ENCODE data around the gene ERO1B. TPM values are rescaled to one million over a fixed set of nuclear protein-coding genes. Genes with fewer than 3 reads are reported as not detected.

ERO1B gene
- total and polyA plus RNA-seq, 2 of the 4 experiments (the other 2 are of a cell fraction): 0.54 to 0.60 TPM

GRCh38 chr1:236239092-236239585 lies 42.6 kb downstream of the ERO1B start:
- Histone ChIP-seq H4K20me1 (ENCODE audit: insufficient read depth, low read length) (no peaks in the 10 kb centered on the region), H3K9me3 (ENCODE audit: control insufficient read depth, insufficient read depth, low read length) (no peaks in the 10 kb centered on the region), H3K4me2 (ENCODE audit: low read depth, low read length) (no peak overlapping the region), H3K4me1 (ENCODE audit: control insufficient read depth, insufficient read depth, low read length) (no peaks in the 10 kb centered on the region; the same call in 1 of the 2 replicates), H3K4ac (ENCODE audit: low read depth, low read length) (no peak overlapping the region), H3K9me1 (ENCODE audit: insufficient read depth, low read length) (0 out of 2 replicates have a peak, but pooled peaks cover 2% of the 10 kb centered on the region), H2AK9ac (replicated peaks; ENCODE audit: low read depth, low read length, poor library complexity) (no peak overlapping the region), H3K23ac (ENCODE audit: low read depth, low read length) (no peak overlapping the region), H3K18ac (ENCODE audit: low read depth, low read length) (no peak overlapping the region), H2BK120ac (ENCODE audit: low read depth, low read length) (no peak overlapping the region), H3K9ac (ENCODE audit: low read depth, low read length) (no peak overlapping the region), H2BK5ac (ENCODE audit: low read depth, low read length, poor library complexity, severe bottlenecking) (no peak overlapping the region), H3K36me3 (ENCODE audit: control insufficient read depth, insufficient read depth, low read length) (no peaks in the 10 kb centered on the region), H3K79me1 (ENCODE audit: low read depth in 1 of 2, low read length in 2 of 2) (no peaks in the 10 kb centered on the region), H2AFZ (replicated peaks; ENCODE audit: low read length, poor library complexity) (no peak overlapping the region), H3K14ac (replicated peaks; ENCODE audit: low read depth, low read length) (no peak overlapping the region), H2AK5ac (ENCODE audit: low read depth, low read length) (no peak overlapping the region), H3K27ac (ENCODE audit: insufficient read depth, low read length) (no peak overlapping the region), H2BK20ac (ENCODE audit: low read depth, low read length) (no peak overlapping the region), H3K56ac (ENCODE audit: extremely low read depth, insufficient read depth, low read length) (no peak overlapping the region), H3K27me3 (ENCODE audit: control insufficient read depth, insufficient read depth, low read length) (no peaks in the 10 kb centered on the region), H4K5ac (ENCODE audit: low read depth, low read length) (no peak overlapping the region), H2BK15ac (ENCODE audit: low read depth, low read length) (no peak overlapping the region), H4K8ac (ENCODE audit: low read depth in 2 of 2, low read length in 2 of 2) (no peak overlapping the region), H3K4me3 (ENCODE audit: insufficient read depth, low read depth, low read length) (no peak overlapping the region), H4K91ac (ENCODE audit: insufficient read depth, low read depth, low read length) (no peak overlapping the region)
- BruUV-seq (replicated peaks): no TSS peak
- 33% methylated on average over 1 of the region's 1 CpG; no CpG with 5 or more reads in 1 of the 2 experiments for WGBS, 2 experiments (ENCODE audit: extremely low coverage in 2 of 2, insufficient read length in 1 of 2)
- ATAC-seq (ENCODE audit: low read depth) (no peak), DNase-seq (peak; percentile 6)
- dilution Hi-C loops (cut with HindIII; ENCODE audit: low sequenced_read_pairs, unreplicated experiment): no loop called here
- TF ChIP-seq CEBPB (IDR thresholded peaks at IDR 0.05; ENCODE audit: low read depth, low read length) (no peak), RAD21 (IDR thresholded peaks at IDR 0.05; ENCODE audit: low read length) (no peak), MAZ (IDR thresholded peaks at IDR 0.05; ENCODE audit: borderline replicate concordance, low read depth, low read length) (no peak), USF2 (IDR thresholded peaks at IDR 0.05; ENCODE audit: low read depth, low read length) (no peak), FOS (IDR thresholded peaks at IDR 0.05; ENCODE audit: low read depth, low read length) (no peak), MXI1 (IDR thresholded peaks at IDR 0.05; ENCODE audit: borderline replicate concordance, low read depth, low read length) (no peak), RFX5 (IDR thresholded peaks at IDR 0.05; ENCODE audit: low read depth, low read length) (no peak), BHLHE40 (IDR thresholded peaks at IDR 0.05; ENCODE audit: low read depth, low read length) (no peak), CTCF (conservative IDR thresholded peaks at IDR 0.05; ENCODE audit: low read depth, low read length) (no peak), CHD1 (IDR thresholded peaks at IDR 0.05; ENCODE audit: low read depth, low read length) (no peak), RCOR1 (IDR thresholded peaks at IDR 0.05; ENCODE audit: insufficient replicate concordance, low read length) (no peak), ELK1 (IDR thresholded peaks at IDR 0.05; ENCODE audit: borderline replicate concordance, low read depth, low read length) (no peak), POLR2A (IDR thresholded peaks at IDR 0.05; ENCODE audit: low read depth, low read length) (no peak), NFE2L2 (IDR thresholded peaks at IDR 0.05; ENCODE audit: low read depth, low read length) (no peak)
- in situ Hi-C loops (cut with MboI; ENCODE audit: low sequenced_read_pairs): no loop called here
- ChIA-PET POLR2A (ENCODE audit: unreplicated experiment) (no interaction called here), CTCF (interaction anchor here (0.6 kb wide), 2 partner anchors 96 to 162 kb away, joined by 3 to 5 read pairs; no protein-coding TSS in a partner anchor)
- intact Hi-C loops (cut with micrococcal nuclease): no loop called here
